ENCODE data around the gene GULP1. TPM values are rescaled to one million over a fixed set of nuclear protein-coding genes. Genes with fewer than 3 reads are reported as not detected.
A peak's percentile ranks its signal among the peaks of the same experiment; 100 is the strongest.

The GULP1 gene
- total and polyA plus RNA-seq, 9 donors, result 15.0 to 32.8 (median 21.8) TPM

DNA sequence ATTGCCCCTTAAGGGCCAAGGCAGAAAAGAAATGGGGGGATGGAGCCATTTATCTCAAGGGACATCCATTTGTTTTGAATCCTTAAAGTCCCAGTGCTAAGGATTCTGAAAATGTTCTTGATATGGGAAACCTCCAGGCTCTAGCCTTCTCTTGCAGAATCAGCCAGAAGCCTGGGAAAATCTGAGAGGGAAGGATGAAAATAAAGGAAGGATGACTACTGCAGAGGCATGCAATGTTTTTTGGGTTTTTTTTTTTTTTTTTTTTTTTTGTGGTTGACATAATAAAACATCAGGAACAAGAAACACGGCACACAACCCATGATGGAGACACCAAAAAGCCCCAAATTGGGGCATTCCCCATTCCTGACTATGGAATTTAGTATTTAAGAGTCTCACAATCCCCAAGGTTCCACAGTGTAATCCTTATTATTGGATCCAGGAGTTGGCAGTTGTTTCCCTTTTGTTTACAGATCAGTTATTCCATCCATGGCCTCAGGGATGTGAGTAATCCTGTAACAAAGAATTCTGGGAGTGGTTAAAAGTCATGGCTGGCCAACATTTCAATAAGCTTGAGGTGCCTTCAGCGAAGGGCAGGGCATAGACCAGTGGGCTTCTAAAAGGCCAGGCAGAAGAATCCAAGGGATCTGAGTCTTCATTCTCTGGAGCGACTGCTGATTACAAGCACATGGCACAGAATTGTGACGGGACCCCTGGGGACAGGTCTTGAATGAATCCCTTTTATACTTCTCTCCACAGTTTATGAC, 337.5 kb downstream of the GULP1 start:
- H3K4me1 ChIP-seq (ENCODE audit: control insufficient read depth, insufficient read depth, low read length), result peaks cover 10% of the 10 kb centered on the region
- WGBS (ENCODE audit: insufficient coverage), result 100% methylated on average over 1 of the region's 4 CpGs
- no peaks in the 10 kb centered on the region for H3K36me3 ChIP-seq (ENCODE audit: control insufficient read depth, insufficient read depth, low read length)
- no peaks in the 10 kb centered on the region for H3K9me3 ChIP-seq (replicated peaks; ENCODE audit: control insufficient read depth, low read depth, low read length)
- peak; percentile 86 for DNase-seq
- peak overlapping the region; percentile 65 for H3K27ac ChIP-seq (ENCODE audit: low read length)
- H3K27me3 ChIP-seq (ENCODE audit: control insufficient read depth, insufficient read depth, low read length), result no peaks in the 10 kb centered on the region
- H3K4me3 ChIP-seq (ENCODE audit: low read length), result no peak overlapping the region

DNA sequence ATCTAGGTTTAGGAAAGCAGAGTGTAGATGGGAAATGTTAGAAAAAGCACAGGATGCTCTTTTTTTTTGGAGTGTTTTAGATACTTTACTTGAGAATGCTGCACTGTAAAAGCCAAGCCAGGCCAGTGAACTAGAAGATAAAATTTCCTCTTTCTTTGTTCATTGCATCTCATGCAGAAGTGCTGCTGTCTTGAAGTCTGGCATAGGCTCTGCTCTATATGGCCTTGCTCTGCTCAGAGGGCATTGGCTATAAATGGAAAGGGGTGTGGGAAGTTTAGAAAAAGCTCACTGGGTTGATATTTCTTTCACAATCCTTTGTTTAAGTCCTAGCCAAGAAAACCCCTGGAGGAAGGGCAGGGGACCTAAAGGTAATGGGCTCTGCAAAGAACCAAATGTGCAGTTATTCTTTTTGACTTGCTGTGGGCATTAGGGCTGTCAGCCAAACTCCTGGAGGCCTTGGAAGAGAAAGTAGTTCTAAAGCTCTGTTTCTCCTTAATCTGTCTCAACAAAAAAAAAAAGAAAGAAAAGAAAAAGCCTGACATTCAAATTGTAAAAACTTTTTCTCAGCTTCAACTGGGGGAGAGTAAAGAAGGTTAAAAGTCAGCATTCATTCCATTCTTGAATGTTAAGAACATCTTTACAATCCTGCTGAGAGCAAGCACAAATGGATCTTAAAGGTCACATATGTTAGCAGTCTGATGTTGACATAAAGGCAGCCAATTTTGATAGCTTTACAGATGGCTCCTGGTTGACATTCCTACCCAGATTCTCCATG, 338.3 kb downstream of the GULP1 start:
- Histone ChIP-seq H3K36me3 (ENCODE audit: control insufficient read depth, insufficient read depth, low read length) (no peaks in the 10 kb centered on the region), H3K27me3 (ENCODE audit: control insufficient read depth, insufficient read depth, low read length) (no peaks in the 10 kb centered on the region), H3K27ac (ENCODE audit: low read length) (peak overlapping the region; percentile 65), H3K4me3 (ENCODE audit: low read length) (no peak overlapping the region), H3K9me3 (replicated peaks; ENCODE audit: control insufficient read depth, low read depth, low read length) (no peaks in the 10 kb centered on the region), H3K4me1 (ENCODE audit: control insufficient read depth, insufficient read depth, low read length) (peaks cover 10% of the 10 kb centered on the region)
- DNase-seq, result peak; percentile 59

DNA sequence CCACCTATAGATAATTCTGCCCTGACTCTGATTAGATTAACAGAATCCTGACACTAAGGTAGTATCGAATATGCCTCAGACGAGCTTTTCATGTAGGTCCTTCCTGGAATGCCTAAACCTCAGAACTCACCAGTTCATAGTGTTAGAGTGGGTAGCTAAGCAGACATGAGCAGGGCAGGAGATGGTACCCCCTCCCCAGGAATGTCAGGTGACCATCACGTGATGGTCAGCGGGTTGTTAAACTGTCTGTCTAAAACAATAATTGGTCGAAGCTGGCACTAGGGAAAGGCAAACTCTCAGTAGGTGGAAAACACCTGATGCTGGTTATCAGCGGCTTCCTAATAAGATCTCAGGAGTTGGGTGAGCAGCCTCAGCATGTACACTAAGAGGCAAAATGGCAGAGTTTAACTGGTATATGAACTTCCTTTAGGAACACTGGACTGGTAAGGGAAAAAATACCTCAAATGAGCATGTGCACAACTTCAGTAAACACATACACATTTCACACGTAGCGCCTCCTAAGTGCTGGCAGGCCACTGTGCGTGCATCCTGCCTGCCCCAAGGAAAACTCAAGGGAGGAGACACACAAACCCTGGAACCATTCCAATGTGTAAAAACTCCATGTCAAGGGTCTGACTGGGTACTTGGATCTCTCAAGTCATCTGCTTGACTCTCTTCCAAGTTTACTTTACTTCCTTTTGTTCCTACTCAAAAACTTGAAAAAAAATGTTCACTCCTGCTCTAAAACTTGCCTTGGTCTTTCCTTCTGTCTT, 339.5 kb downstream of the GULP1 start:
- Histone ChIP-seq H3K27ac (ENCODE audit: low read length) (peak overlapping the region; percentile 65), H3K4me3 (ENCODE audit: low read length) (no peak overlapping the region), H3K4me1 (ENCODE audit: control insufficient read depth, insufficient read depth, low read length) (peaks cover 10% of the 10 kb centered on the region), H3K36me3 (ENCODE audit: control insufficient read depth, insufficient read depth, low read length) (no peaks in the 10 kb centered on the region), H3K27me3 (ENCODE audit: control insufficient read depth, insufficient read depth, low read length) (no peaks in the 10 kb centered on the region), H3K9me3 (replicated peaks; ENCODE audit: control insufficient read depth, low read depth, low read length) (no peaks in the 10 kb centered on the region)
- WGBS (ENCODE audit: insufficient coverage), result 92% methylated on average over 5 of the region's 9 CpGs
- DNase-seq, result no peak

DNA sequence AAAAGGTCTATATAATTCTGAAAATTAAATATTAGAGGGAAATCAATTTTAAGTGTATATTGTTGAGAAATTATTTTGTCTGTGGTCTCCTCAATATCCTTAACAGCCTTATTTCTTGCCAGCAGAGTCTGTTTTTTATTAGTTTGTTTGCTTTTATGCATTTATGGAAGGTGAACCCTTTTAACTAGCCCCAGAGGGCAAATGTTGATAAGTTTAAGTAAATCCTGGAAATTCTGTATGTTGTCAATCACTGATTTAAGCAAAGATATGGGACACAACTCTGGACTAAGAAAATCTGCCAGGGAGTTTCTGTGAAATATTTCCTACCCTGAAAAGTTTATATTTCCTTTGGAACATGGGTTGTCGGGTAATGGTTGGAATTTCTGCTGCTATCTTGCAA, 343.0 kb downstream of the GULP1 start:
- Histone ChIP-seq H3K4me1 (ENCODE audit: control insufficient read depth, insufficient read depth, low read length) (peaks cover 8% of the 10 kb centered on the region), H3K27ac (ENCODE audit: low read length) (no peak overlapping the region), H3K4me3 (ENCODE audit: low read length) (no peak overlapping the region), H3K36me3 (ENCODE audit: control insufficient read depth, insufficient read depth, low read length) (no peaks in the 10 kb centered on the region), H3K9me3 (replicated peaks; ENCODE audit: control insufficient read depth, low read depth, low read length) (no peaks in the 10 kb centered on the region), H3K27me3 (ENCODE audit: control insufficient read depth, insufficient read depth, low read length) (no peaks in the 10 kb centered on the region)
- DNase-seq, result no peak
- no CpG with 5 or more reads among the region's 1 CpG for WGBS (ENCODE audit: insufficient coverage)

Measured in muscle of leg (tissue), 11 donors.